H1 (cell line): ENCODE results near the gene SAMD14. TPM values are rescaled to one million over a fixed set of nuclear protein-coding genes. Genes with fewer than 3 reads are reported as not detected.

ENCODE experiments used
- CTCF ChIA-PET: fragments of 300-600 bp; sonication (Branson Sonifier 250); formaldehyde crosslinking; loops from one replicate; lab custom pipeline; 2021; ENCODE audit not compliant: partially characterized antibody; lab: Charles Lee
- POLR2A ChIA-PET: fragments of 300-600 bp; sonication (Branson Sonifier 250); formaldehyde crosslinking; loops from one replicate; lab custom pipeline; 2021; ENCODE audit warnings: inconsistent platforms; ENCODE audit not compliant: partially characterized antibody; lab: Charles Lee
- DNase-seq, 2 experiments: peaks; one replicate each; pipeline versions ENCODE4 v3.0.0 to v3.0.0-alpha.2; 2010 to 2022; ENCODE audit warnings: low spot score in 2 of 2, low read depth in 1 of 2, mixed read lengths in 1 of 2
- FAIRE-seq: peaks from 2 replicates; lab custom pipeline; 2011; peaks lifted over from hg19 to GRCh38; lab: Jason Lieb, UNC
- H2AFZ ChIP-seq: 2 replicates; pipeline ENCODE4 v1.8.1; 2012; ENCODE audit warnings: low read length, inconsistent platforms
- H2AK5ac ChIP-seq: 2 replicates; pipeline ENCODE4 v1.6.1; 2013; ENCODE audit warnings: low read depth, low read length
- H2BK120ac ChIP-seq: replicated peaks from 2 replicates; pipeline ENCODE3; 2013; ENCODE audit warnings: low read depth, low read length, inconsistent platforms
- H2BK12ac ChIP-seq: 2 replicates; pipeline ENCODE4 v1.6.1; 2013; ENCODE audit warnings: low read depth, low read length
- H2BK15ac ChIP-seq: 2 replicates; pipeline ENCODE4 v1.6.1; 2013; ENCODE audit warnings: low read length
- H2BK20ac ChIP-seq: 2 replicates; pipeline ENCODE4 v1.6.1; 2013; ENCODE audit warnings: low read length
- H2BK5ac ChIP-seq: 2 replicates; pipeline ENCODE4 v1.6.1; 2013; ENCODE audit warnings: low read depth, low read length
- H3K14ac ChIP-seq: 2 replicates; pipeline ENCODE4 v1.6.1; 2013; ENCODE audit warnings: inconsistent platforms; ENCODE audit not compliant: insufficient read length
- H3K18ac ChIP-seq: 2 replicates; pipeline ENCODE4 v1.6.1; 2013; ENCODE audit warnings: low read length; ENCODE audit errors: extremely low read depth
- H3K23ac ChIP-seq: 2 replicates; pipeline ENCODE4 v1.6.1; 2013; ENCODE audit warnings: inconsistent platforms; ENCODE audit not compliant: insufficient read length
- H3K23me2 ChIP-seq: 2 replicates; pipeline ENCODE4 v1.6.1; 2013; ENCODE audit warnings: low read depth, low read length
- H3K27ac ChIP-seq: 2 replicates; pipeline ENCODE4 v1.6.1; 2011; ENCODE audit warnings: low read depth, low read length, inconsistent platforms
- H3K27me3 ChIP-seq, 4 experiments: replicated peaks in 1 of 4; 1 replicate in 1 of 4; 2 replicates in 3 of 4; pipeline versions ENCODE4 v1.6.1 to v1.8.1; 2011 to 2013; ENCODE audit warnings: low read length in 3 of 4, mild to moderate bottlenecking in 3 of 4, inconsistent platforms in 2 of 4, mixed read lengths in 2 of 4, moderate library complexity in 1 of 4; ENCODE audit not compliant: control insufficient read depth in 3 of 4, insufficient read depth in 3 of 4; ENCODE audit errors: extremely low read depth in 1 of 4
- H3K36me3 ChIP-seq, 4 experiments: 2 replicates each; pipeline versions ENCODE4 v1.6.1 to v1.8.1; 2011 to 2013; ENCODE audit warnings: mild to moderate bottlenecking in 4 of 4, low read length in 3 of 4, moderate library complexity in 2 of 4, control low read depth in 1 of 4, inconsistent platforms in 1 of 4; ENCODE audit not compliant: insufficient read depth in 4 of 4, control insufficient read depth in 2 of 4
- H3K4ac ChIP-seq: replicated peaks from 2 replicates; pipeline ENCODE3; 2013; ENCODE audit warnings: low read length, low read depth, mixed read lengths, inconsistent platforms; ENCODE audit not compliant: insufficient read length
- H3K4me1 ChIP-seq, 4 experiments: replicated peaks in 1 of 4; 1 replicate in 1 of 4; 2 replicates in 3 of 4; pipeline versions ENCODE4 v1.6.1 to v1.8.1; 2011 to 2013; ENCODE audit warnings: low read length in 3 of 4, inconsistent platforms in 2 of 4, mixed read lengths in 1 of 4; ENCODE audit not compliant: insufficient read depth in 4 of 4, control insufficient read depth in 3 of 4
- H3K4me2 ChIP-seq, 2 experiments: 2 replicates each; pipeline versions ENCODE4 v1.6.1 to v1.8.1; 2011 to 2013; ENCODE audit warnings: low read depth in 2 of 2, low read length in 2 of 2, control low read depth in 1 of 2, inconsistent platforms in 1 of 2, mild to moderate bottlenecking in 1 of 2; ENCODE audit not compliant: insufficient read depth in 1 of 2
- H3K4me3 ChIP-seq, 4 experiments: fragments of 200-600, 300-600 bp in 1 of 4; sonication (generic), shearing (Covaris generic), sonication (Bioruptor Twin) in 1 of 4; 2 replicates each; pipeline versions ENCODE4 v1.5.1 to v1.8.1; 2011 to 2016; ENCODE audit warnings: low read length in 4 of 4, low read depth in 3 of 4, control low read depth in 2 of 4, inconsistent platforms in 2 of 4, mild to moderate bottlenecking in 2 of 4, mixed read lengths in 1 of 4, moderate library complexity in 1 of 4; ENCODE audit not compliant: insufficient read depth in 2 of 4; ENCODE audit errors: extremely low read depth in 1 of 4
- H3K56ac ChIP-seq: replicated peaks from 2 replicates; pipeline ENCODE3; 2013; ENCODE audit warnings: low read depth, mild to moderate bottlenecking, mixed read lengths, low read length, inconsistent platforms; ENCODE audit not compliant: insufficient read length
- H3K79me1 ChIP-seq: 2 replicates; pipeline ENCODE4 v1.6.1; 2013; ENCODE audit warnings: low read depth, low read length, control low read depth
- H3K79me2 ChIP-seq, 2 experiments: 2 replicates each; pipeline versions ENCODE4 v1.6.1 to v1.8.1; 2012 to 2013; ENCODE audit warnings: low read length in 2 of 2, mild to moderate bottlenecking in 2 of 2, inconsistent platforms in 1 of 2; ENCODE audit not compliant: insufficient read depth in 2 of 2, control insufficient read depth in 1 of 2
- H3K9ac ChIP-seq, 4 experiments: replicated peaks in 1 of 4; 1 replicate in 1 of 4; 2 replicates in 3 of 4; pipeline versions ENCODE4 v1.6.1 to v1.8.1; 2011 to 2013; ENCODE audit warnings: low read depth in 3 of 4, low read length in 3 of 4, control low read depth in 2 of 4, mild to moderate bottlenecking in 2 of 4, moderate library complexity in 2 of 4, inconsistent platforms in 1 of 4; ENCODE audit errors: extremely low read depth in 1 of 4
- H3K9me3 ChIP-seq, 2 experiments: 2 replicates each; pipeline versions ENCODE4 v1.6.1 to v1.8.1; 2012 to 2013; ENCODE audit warnings: mild to moderate bottlenecking in 2 of 2, moderate library complexity in 2 of 2, control low read depth in 1 of 2, inconsistent platforms in 1 of 2, low read depth in 1 of 2, low read length in 1 of 2, mixed read lengths in 1 of 2; ENCODE audit not compliant: insufficient read depth in 2 of 2
- H4K20me1 ChIP-seq, 2 experiments: replicated peaks in 1 of 2; 2 replicates each; pipeline versions ENCODE3 to v1.8.1; 2011 to 2013; ENCODE audit warnings: inconsistent platforms in 2 of 2, low read length in 2 of 2, mild to moderate bottlenecking in 1 of 2; ENCODE audit not compliant: insufficient read depth in 2 of 2, control insufficient read depth in 1 of 2
- H4K5ac ChIP-seq: 2 replicates; pipeline ENCODE4 v1.6.1; 2013; ENCODE audit warnings: low read length, low read depth, mixed read lengths, inconsistent platforms; ENCODE audit not compliant: insufficient read length
- H4K8ac ChIP-seq: 2 replicates; pipeline ENCODE4 v1.8.0; 2013; ENCODE audit warnings: mild to moderate bottlenecking, moderate library complexity, low read length, inconsistent platforms; ENCODE audit not compliant: insufficient read depth; ENCODE audit errors: extremely low read depth
- H4K91ac ChIP-seq: replicated peaks from 2 replicates; pipeline ENCODE3; 2013; ENCODE audit warnings: low read length, mixed read lengths, inconsistent platforms; ENCODE audit not compliant: insufficient read length
- BCL11A ChIP-seq, 2 experiments: IDR thresholded peaks; one replicate each; pipeline ENCODE4 v1.6.1; 2011; ENCODE audit warnings: low read depth in 2 of 2, low read length in 2 of 2, mild to moderate bottlenecking in 2 of 2
- CREB1 ChIP-seq: IDR thresholded peaks from 2 replicates; pipeline ENCODE4 v1.6.1; 2012; ENCODE audit warnings: inconsistent platforms
- EGR1 ChIP-seq: IDR thresholded peaks from 2 replicates; pipeline ENCODE4 v1.6.1; 2011; ENCODE audit warnings: low read depth, low read length, borderline replicate concordance
- POLR2AphosphoS5 ChIP-seq: IDR thresholded peaks from 2 replicates; pipeline ENCODE4 v1.6.1; 2011; ENCODE audit warnings: low read depth, low read length
- RAD21 ChIP-seq, 2 experiments: IDR thresholded peaks in 1 of 2; conservative IDR thresholded peaks in 1 of 2; 2 replicates each; pipeline ENCODE4 v1.6.1; 2011; ENCODE audit warnings: low read depth in 2 of 2, low read length in 2 of 2, improper control_type of control experiment in 1 of 2, inconsistent platforms in 1 of 2, mild to moderate bottlenecking in 1 of 2, moderate library complexity in 1 of 2
- RXRA ChIP-seq: IDR thresholded peaks from 2 replicates; pipeline ENCODE4 v1.6.1; 2011; ENCODE audit warnings: low read depth, mild to moderate bottlenecking, low read length, moderate library complexity; ENCODE audit not compliant: insufficient read depth
- TAF7 ChIP-seq: optimal IDR thresholded peaks from 2 replicates; pipeline ENCODE3; 2011; ENCODE audit warnings: low read depth, mild to moderate bottlenecking, inconsistent platforms, low read length, moderate library complexity, borderline replicate concordance
- WGBS, 2 experiments: shearing (Covaris generic) in 1 of 2; methylation state at CpG; one replicate each; pipeline versions ENCODE4 v1.1.6 to v1.1.7; 2013 to 2015; ENCODE audit warnings: low lambda C conversion rate in 2 of 2, mixed read lengths in 2 of 2, inconsistent platforms in 1 of 2, low coverage in 1 of 2, missing lambda C conversion rate in 1 of 2; ENCODE audit not compliant: insufficient replicate concordance in 2 of 2, insufficient coverage in 1 of 2, insufficient read length in 1 of 2; ENCODE audit errors: extremely low coverage in 1 of 2, missing lambda C conversion rate in 1 of 2; 5-methylcytosine and 5-hydroxymethylcytosine counted together
- polyA plus RNA-seq, 7 experiments: library from polyadenylated mRNA; depleted of rRNA in 3 of 7; stranded (reverse) in 5 of 7; unstranded in 2 of 7; fragments of >200 nt in 5 of 7; fragments of 200-250 nt in 2 of 7; gene quantifications; 1 replicate in 5 of 7; 2 replicates in 1 of 7; 4 replicates in 1 of 7; pipeline versions ENCODE4 v1.2.1 to v1.2.3, GENCODE V29; 2011 to 2013; ENCODE audit warnings: missing spikeins in 2 of 7, mixed read lengths in 2 of 7
- total RNA-seq: library from RNA; stranded (reverse); fragmentation: NEBNext Ultra II Directional; extraction: Animal tissue kit (Norgen Biotek cat#: 25700); gene quantifications from 2 replicates; pipeline ENCODE4 v1.2.1, GENCODE V29; 2021
- TF ChIP-seq, protein P1 (sequence below), 3 experiments: IDR thresholded peaks; 1 replicate in 2 of 3; 2 replicates in 1 of 3; pipeline versions ENCODE4 v1.5.1 to v1.6.1; 2011; ENCODE audit warnings: low read length in 3 of 3, mild to moderate bottlenecking in 3 of 3, inconsistent platforms in 2 of 3, low read depth in 1 of 3, moderate library complexity in 1 of 3; ENCODE audit not compliant: insufficient read depth in 1 of 3; ENCODE audit errors: control extremely low read depth in 1 of 3

SAMD14 gene
- total and polyA plus RNA-seq, 2 of the 8 experiments (the other 6 are each of a cell fraction or from before 2014, with no cell fraction given): 5.7 to 5.8 TPM

GRCh38 chr17:50079334-50080095 is 50.4 kb downstream of the SAMD14 start:
- no peak overlapping the region for H2BK120ac ChIP-seq
- no peak overlapping the region for H3K27ac ChIP-seq
- no peak overlapping the region for H3K23ac ChIP-seq
- no peaks in the 10 kb centered on the region for H3K23me2 ChIP-seq
- WGBS, 2 experiments: 76% methylated on average over 11 of the region's 12 CpGs; no CpG with 5 or more reads in 1 of the 2 experiments
- H4K5ac ChIP-seq: no peak overlapping the region
- no peak overlapping the region for H2AK5ac ChIP-seq
- peaks cover 0 to 6% (median 1%) of the 10 kb centered on the region in 4 experiments; a peak in 3 of 8 replicates for H3K36me3 ChIP-seq
- no peaks in the 10 kb centered on the region for H3K79me1 ChIP-seq
- H3K9ac ChIP-seq: no peak overlapping the region
- H4K8ac ChIP-seq: no peak overlapping the region
- FAIRE-seq (no peak), DNase-seq (peak in 1 of 2 experiments; percentile 91)
- H3K4me3 ChIP-seq: no peak overlapping the region
- ChIA-PET POLR2A (interaction anchor here (1.0 kb wide), 1 partner anchor 23 kb away, joined by 8 read pairs; the partner anchor contains the start of gene ITGA3), CTCF (interaction anchor here (0.6 to 10.1 kb wide), 33 partner anchors 8 to 1623 kb away, joined by 3 to 169 read pairs (median 3); partner anchors contain the start of gene ITGA3)
- no peak overlapping the region for H3K18ac ChIP-seq
- H2BK5ac ChIP-seq: no peak overlapping the region
- no peak overlapping the region; the same call in 1 of the 2 replicates for H2BK12ac ChIP-seq
- H3K9me3 ChIP-seq: no peaks in the 10 kb centered on the region
- no peak overlapping the region for H3K14ac ChIP-seq
- H2BK15ac ChIP-seq: no peak overlapping the region
- H2AFZ ChIP-seq: no peak overlapping the region
- no peaks in the 10 kb centered on the region; a peak in 2 of 7 replicates for H3K27me3 ChIP-seq
- H3K79me2 ChIP-seq: no peaks in the 10 kb centered on the region
- H4K91ac ChIP-seq: no peak overlapping the region
- H3K56ac ChIP-seq: no peak overlapping the region
- H4K20me1 ChIP-seq: peaks cover 2 to 8% of the 10 kb centered on the region in 2 experiments
- no peak overlapping the region for H3K4me2 ChIP-seq
- H3K4ac ChIP-seq: no peak overlapping the region
- peaks cover 0 to 4% (median 3%) of the 10 kb centered on the region in 4 experiments; a peak in 3 of 7 replicates for H3K4me1 ChIP-seq
- H2BK20ac ChIP-seq: no peak overlapping the region
- TF ChIP-seq TAF7 (peak; percentile 92), BCL11A (IDR thresholded peaks at IDR 0.05; ENCODE audit: low read depth in 2 of 2, low read length in 2 of 2) (no peak), EGR1 (no peak), RAD21 (IDR thresholded peaks at IDR 0.05 in 1 of 2, conservative IDR thresholded peaks at IDR 0.05 in 1 of 2; ENCODE audit: low read depth in 2 of 2, low read length in 2 of 2) (peak; percentile 54 to 73; a peak in 3 of 4 replicates), CREB1 (peak; percentile 54; the same call in 1 of the 2 replicates), RXRA (no peak), POLR2AphosphoS5 (peak; percentile 46; the same call in 1 of the 2 replicates)
- TF ChIP-seq, protein P1, sequence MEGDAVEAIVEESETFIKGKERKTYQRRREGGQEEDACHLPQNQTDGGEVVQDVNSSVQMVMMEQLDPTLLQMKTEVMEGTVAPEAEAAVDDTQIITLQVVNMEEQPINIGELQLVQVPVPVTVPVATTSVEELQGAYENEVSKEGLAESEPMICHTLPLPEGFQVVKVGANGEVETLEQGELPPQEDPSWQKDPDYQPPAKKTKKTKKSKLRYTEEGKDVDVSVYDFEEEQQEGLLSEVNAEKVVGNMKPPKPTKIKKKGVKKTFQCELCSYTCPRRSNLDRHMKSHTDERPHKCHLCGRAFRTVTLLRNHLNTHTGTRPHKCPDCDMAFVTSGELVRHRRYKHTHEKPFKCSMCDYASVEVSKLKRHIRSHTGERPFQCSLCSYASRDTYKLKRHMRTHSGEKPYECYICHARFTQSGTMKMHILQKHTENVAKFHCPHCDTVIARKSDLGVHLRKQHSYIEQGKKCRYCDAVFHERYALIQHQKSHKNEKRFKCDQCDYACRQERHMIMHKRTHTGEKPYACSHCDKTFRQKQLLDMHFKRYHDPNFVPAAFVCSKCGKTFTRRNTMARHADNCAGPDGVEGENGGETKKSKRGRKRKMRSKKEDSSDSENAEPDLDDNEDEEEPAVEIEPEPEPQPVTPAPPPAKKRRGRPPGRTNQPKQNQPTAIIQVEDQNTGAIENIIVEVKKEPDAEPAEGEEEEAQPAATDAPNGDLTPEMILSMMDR (IDR thresholded peaks at IDR 0.05; ENCODE audit: control extremely low read depth in 1 of 3, insufficient read depth in 1 of 3, low read depth in 1 of 3, low read length in 3 of 3): peak; percentile 100
